Chondrocyte (in vitro differentiated cells): ENCODE data around the gene NPFF. TPM values are rescaled to one million over a fixed set of nuclear protein-coding genes. Genes with fewer than 3 reads are reported as not detected.

Source experiments
- DNase-seq: peaks from one replicate; pipeline ENCODE4 v3.0.0; 2021; ENCODE audit warnings: mixed read lengths, low spot score
- H3K27ac Mint-ChIP-seq: one replicate; pipeline ENCODE4 v1.8.0; 2021; ENCODE audit warnings: mild to moderate bottlenecking, moderate library complexity, mixed read lengths; ENCODE audit not compliant: unreplicated experiment
- H3K27me3 Mint-ChIP-seq: 2 replicates; pipeline ENCODE4 v1.8.0; 2021; ENCODE audit warnings: low read depth, mixed read lengths
- H3K36me3 Mint-ChIP-seq: 2 replicates; pipeline ENCODE4 v1.8.0; 2021; ENCODE audit warnings: low read depth, mixed read lengths
- H3K4me1 Mint-ChIP-seq: 2 replicates; pipeline ENCODE4 v1.8.0; 2021; ENCODE audit warnings: low read depth, mild to moderate bottlenecking, mixed read lengths
- H3K4me3 Mint-ChIP-seq: one replicate; pipeline ENCODE4 v1.8.0; 2021; ENCODE audit warnings: mild to moderate bottlenecking, moderate library complexity, mixed read lengths; ENCODE audit not compliant: unreplicated experiment
- H3K9me3 Mint-ChIP-seq: 2 replicates; pipeline ENCODE4 v1.8.0; 2021; ENCODE audit warnings: low read depth, mixed read lengths
- CTCF ChIP-seq: fragments of 200-600 bp; sonication (generic); IDR thresholded peaks from 2 replicates; pipeline ENCODE4 v1.5.0; 2021; ENCODE audit warnings: antibody characterized with exemption, mild to moderate bottlenecking, moderate library complexity
- total RNA-seq: library from RNA; stranded (reverse); gene quantifications from 3 replicates; pipeline ENCODE4 v1.2.1, GENCODE V29; 2021

Gene NPFF
- total RNA-seq, 1 donor from 2014 or later: not detected

- Mint-ChIP-seq H3K9me3 (no peaks in the 10 kb centered on the region), H3K4me1 (peaks cover 7% of the 10 kb centered on the region), H3K27ac (no peak overlapping the region), H3K27me3 (no peaks in the 10 kb centered on the region), H3K4me3 (no peak overlapping the region), H3K36me3 (peaks cover 25% of the 10 kb centered on the region)
- no peak for DNase-seq
- TF ChIP-seq CTCF: no peak
Observed at GRCh38 chr12:53513712-53514410, 6.6 kb upstream of the NPFF start.

- Mint-ChIP-seq H3K36me3 (peaks cover 14% of the 10 kb centered on the region), H3K4me3 (no peak overlapping the region), H3K27me3 (no peaks in the 10 kb centered on the region), H3K9me3 (no peaks in the 10 kb centered on the region), H3K27ac (peak overlapping the region; percentile 17), H3K4me1 (peaks cover 31% of the 10 kb centered on the region)
- TF ChIP-seq CTCF: no peak
- DNase-seq: no peak
Observed at GRCh38 chr12:53510181-53510812, 3.0 kb upstream of the NPFF start.

GRCh38 chr12:53508534-53509170 lies 1.4 kb upstream of the NPFF start:
- no peak for DNase-seq
- Mint-ChIP-seq H3K36me3 (peaks cover 6% of the 10 kb centered on the region), H3K27ac (peak overlapping the region; percentile 12), H3K27me3 (no peaks in the 10 kb centered on the region), H3K4me1 (peaks cover 31% of the 10 kb centered on the region), H3K4me3 (no peak overlapping the region), H3K9me3 (no peaks in the 10 kb centered on the region)
- TF ChIP-seq CTCF: peak; percentile 93

GRCh38 chr12:53507603-53507885 lies 260 bp upstream of the NPFF start:
- H3K4me1 Mint-ChIP-seq: peaks cover 31% of the 10 kb centered on the region
- no peak for DNase-seq
- peak overlapping the region; percentile 45 for H3K27ac Mint-ChIP-seq
- no peak overlapping the region for H3K4me3 Mint-ChIP-seq
- H3K36me3 Mint-ChIP-seq: peaks cover 5% of the 10 kb centered on the region
- TF ChIP-seq CTCF: no peak
- H3K27me3 Mint-ChIP-seq: no peaks in the 10 kb centered on the region
- no peaks in the 10 kb centered on the region for H3K9me3 Mint-ChIP-seq

GRCh38 chr12:53506450-53506785 lies 866 bp downstream of the NPFF start:
- H3K27me3 Mint-ChIP-seq: no peaks in the 10 kb centered on the region
- H3K4me3 Mint-ChIP-seq: no peak overlapping the region
- no peaks in the 10 kb centered on the region for H3K9me3 Mint-ChIP-seq
- no peak for TF ChIP-seq CTCF
- peaks cover 41% of the 10 kb centered on the region for H3K4me1 Mint-ChIP-seq
- no peak for DNase-seq
- H3K36me3 Mint-ChIP-seq: peaks cover 3% of the 10 kb centered on the region
- peak overlapping the region; percentile 87 for H3K27ac Mint-ChIP-seq
